BJ (cell line): ENCODE measurements around the gene RAB23. TPM values are rescaled to one million over a fixed set of nuclear protein-coding genes. Genes with fewer than 3 reads are reported as not detected.

Experiments used
- CTCF ChIA-PET: fragments of 350-600 bp; formaldehyde crosslinking; extraction: SDS; loops from one replicate; lab custom pipeline; 2021; ENCODE audit warnings: antibody characterized with exemption, inconsistent platforms; lab: Yijun Ruan, JAX
- POLR2A ChIA-PET: fragments of 300-600 bp; sonication (Branson Sonifier 250); formaldehyde crosslinking; extraction: SDS; loops from one replicate; lab custom pipeline; 2021; ENCODE audit warnings: antibody characterized with exemption; lab: Charles Lee
- DNase-seq: peaks from one replicate; pipeline ENCODE4 v3.0.0-alpha.2; 2011; ENCODE audit warnings: low read depth
- H3K27me3 ChIP-seq: 2 replicates; pipeline ENCODE4 v1.6.0; 2011; ENCODE audit warnings: low read length; ENCODE audit not compliant: control insufficient read depth, insufficient read depth
- H3K36me3 ChIP-seq: 2 replicates; pipeline ENCODE4 v1.5.1; 2011; ENCODE audit warnings: low read length; ENCODE audit not compliant: control insufficient read depth, insufficient read depth
- H3K4me3 ChIP-seq: 2 replicates; pipeline ENCODE4 v1.5.1; 2011; ENCODE audit warnings: low read depth, mild to moderate bottlenecking, control low read depth, low read length
- polyA plus RNA-seq: library from polyadenylated mRNA; depleted of rRNA; stranded (reverse); fragments of >200 nt; gene quantifications from 2 replicates; pipeline ENCODE4 v1.2.3, GENCODE V29; 2011
- TF ChIP-seq, protein P1 (sequence below): IDR thresholded peaks from 2 replicates; pipeline ENCODE4 v1.5.1; 2011; ENCODE audit warnings: low read depth, mild to moderate bottlenecking, control low read depth, inconsistent platforms, low read length, moderate library complexity; ENCODE audit not compliant: insufficient read depth

Gene RAB23
- polyA plus RNA-seq, 1 experiment: 20.6 TPM

DNA sequence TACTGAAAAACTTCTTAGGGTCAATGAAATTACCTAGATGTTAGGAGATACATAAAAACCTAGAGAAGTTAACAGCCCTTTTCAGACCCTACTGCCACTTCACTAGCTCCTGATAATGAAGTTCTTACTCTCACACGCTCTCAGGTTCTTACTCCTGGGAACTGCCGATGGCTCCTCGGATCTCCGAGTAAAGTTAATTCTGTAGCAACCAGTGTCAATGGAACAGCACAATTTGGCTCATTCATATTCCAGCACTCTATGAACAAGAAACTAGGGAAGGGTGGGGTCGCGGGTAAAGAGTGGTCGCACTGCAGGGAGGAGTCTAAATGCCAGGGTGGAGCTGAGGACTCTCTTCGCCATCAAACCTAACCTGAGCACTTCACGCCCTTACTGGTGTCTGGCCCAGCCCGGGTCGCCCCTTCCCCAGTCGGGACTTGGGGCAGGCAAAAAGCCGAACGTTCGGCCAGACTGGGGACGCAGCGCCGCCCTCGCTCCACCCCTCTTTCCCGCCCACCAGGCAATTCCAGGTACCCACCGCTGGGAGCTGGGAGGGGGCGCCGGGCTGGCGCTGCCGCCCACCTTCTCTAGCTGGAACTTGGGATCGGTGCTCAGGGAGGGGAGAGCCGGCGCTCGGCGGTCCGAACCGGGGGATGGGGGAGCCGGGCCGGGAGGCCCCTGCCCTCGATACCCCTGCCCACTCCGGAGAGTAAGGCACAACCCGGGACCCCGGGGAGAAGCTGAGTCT, 744 bp downstream of the RAB23 start:
- H3K4me3 ChIP-seq: peak overlapping the region; percentile 79
- ChIA-PET CTCF (interaction anchor here (1.0 to 2.5 kb wide), 7 partner anchors 9 to 95 kb away, joined by 3 to 14 read pairs (median 4); partner anchors contain the start of gene PRIM2), POLR2A (no interaction called here)
- H3K27me3 ChIP-seq: no peaks in the 10 kb centered on the region
- no peak for DNase-seq
- H3K36me3 ChIP-seq: no peaks in the 10 kb centered on the region
- TF ChIP-seq, protein P1, sequence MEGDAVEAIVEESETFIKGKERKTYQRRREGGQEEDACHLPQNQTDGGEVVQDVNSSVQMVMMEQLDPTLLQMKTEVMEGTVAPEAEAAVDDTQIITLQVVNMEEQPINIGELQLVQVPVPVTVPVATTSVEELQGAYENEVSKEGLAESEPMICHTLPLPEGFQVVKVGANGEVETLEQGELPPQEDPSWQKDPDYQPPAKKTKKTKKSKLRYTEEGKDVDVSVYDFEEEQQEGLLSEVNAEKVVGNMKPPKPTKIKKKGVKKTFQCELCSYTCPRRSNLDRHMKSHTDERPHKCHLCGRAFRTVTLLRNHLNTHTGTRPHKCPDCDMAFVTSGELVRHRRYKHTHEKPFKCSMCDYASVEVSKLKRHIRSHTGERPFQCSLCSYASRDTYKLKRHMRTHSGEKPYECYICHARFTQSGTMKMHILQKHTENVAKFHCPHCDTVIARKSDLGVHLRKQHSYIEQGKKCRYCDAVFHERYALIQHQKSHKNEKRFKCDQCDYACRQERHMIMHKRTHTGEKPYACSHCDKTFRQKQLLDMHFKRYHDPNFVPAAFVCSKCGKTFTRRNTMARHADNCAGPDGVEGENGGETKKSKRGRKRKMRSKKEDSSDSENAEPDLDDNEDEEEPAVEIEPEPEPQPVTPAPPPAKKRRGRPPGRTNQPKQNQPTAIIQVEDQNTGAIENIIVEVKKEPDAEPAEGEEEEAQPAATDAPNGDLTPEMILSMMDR: peak; percentile 54

DNA sequence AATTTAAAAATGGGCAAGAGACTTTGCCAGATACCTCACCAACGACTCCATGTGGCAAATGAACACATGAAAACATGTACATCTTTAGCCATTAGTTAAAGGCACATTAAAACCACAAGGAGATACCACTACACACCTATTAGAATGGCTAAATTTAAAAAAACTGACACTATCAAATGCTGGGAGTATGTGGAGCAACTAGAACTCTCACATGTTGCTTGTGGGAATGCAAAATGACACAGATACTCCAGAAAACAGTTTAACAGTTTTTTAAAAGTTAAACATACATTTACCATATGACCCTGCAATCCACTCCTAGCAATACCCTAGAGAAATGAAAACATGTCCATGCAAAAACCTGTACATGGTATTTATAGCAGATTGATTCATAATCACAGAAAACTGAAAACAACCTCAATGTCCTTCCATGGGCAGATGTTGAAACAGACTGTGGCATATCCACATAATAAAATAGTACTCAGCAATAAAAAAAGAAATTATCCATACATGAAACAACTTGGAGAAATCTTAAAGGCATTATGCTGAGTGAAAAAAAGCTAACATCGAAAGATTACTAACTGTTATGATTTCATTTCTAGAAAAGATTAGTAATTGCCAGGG, 1.9 kb downstream of the RAB23 start:
- DNase-seq: no peak
- Histone ChIP-seq H3K4me3 (peak overlapping the region; percentile 79), H3K27me3 (no peaks in the 10 kb centered on the region), H3K36me3 (no peaks in the 10 kb centered on the region)
- CTCF ChIA-PET: interaction anchor here (2.5 kb wide), 1 partner anchor 8 kb away, joined by 6 read pairs; no protein-coding TSS in a partner anchor
- TF ChIP-seq, protein P1: no peak
- POLR2A ChIA-PET: no interaction called here

DNA sequence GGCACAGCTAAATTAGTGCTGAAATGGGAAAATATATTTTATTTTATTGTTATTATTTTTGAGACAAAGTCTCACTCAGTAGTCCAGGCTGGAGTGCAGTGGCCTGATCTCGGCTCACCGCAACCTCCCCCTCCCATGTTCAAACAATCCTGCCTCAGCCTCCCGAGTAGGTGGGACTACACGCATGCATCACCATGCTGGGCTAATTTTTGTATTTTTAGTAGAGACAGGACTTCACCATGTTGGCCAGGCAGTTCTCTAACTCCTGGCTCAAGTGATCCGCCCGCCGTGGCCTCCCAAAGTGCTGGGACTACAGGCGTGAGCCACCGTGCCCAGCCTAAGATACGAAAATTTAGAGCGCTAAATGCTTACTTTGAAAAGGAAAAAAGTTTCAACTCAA, 4.8 kb downstream of the RAB23 start:
- no peak overlapping the region for H3K4me3 ChIP-seq
- TF ChIP-seq, protein P1: no peak
- no peaks in the 10 kb centered on the region for H3K36me3 ChIP-seq
- POLR2A ChIA-PET: no interaction called here
- CTCF ChIA-PET: no interaction called here
- no peak for DNase-seq
- H3K27me3 ChIP-seq: no peaks in the 10 kb centered on the region

DNA sequence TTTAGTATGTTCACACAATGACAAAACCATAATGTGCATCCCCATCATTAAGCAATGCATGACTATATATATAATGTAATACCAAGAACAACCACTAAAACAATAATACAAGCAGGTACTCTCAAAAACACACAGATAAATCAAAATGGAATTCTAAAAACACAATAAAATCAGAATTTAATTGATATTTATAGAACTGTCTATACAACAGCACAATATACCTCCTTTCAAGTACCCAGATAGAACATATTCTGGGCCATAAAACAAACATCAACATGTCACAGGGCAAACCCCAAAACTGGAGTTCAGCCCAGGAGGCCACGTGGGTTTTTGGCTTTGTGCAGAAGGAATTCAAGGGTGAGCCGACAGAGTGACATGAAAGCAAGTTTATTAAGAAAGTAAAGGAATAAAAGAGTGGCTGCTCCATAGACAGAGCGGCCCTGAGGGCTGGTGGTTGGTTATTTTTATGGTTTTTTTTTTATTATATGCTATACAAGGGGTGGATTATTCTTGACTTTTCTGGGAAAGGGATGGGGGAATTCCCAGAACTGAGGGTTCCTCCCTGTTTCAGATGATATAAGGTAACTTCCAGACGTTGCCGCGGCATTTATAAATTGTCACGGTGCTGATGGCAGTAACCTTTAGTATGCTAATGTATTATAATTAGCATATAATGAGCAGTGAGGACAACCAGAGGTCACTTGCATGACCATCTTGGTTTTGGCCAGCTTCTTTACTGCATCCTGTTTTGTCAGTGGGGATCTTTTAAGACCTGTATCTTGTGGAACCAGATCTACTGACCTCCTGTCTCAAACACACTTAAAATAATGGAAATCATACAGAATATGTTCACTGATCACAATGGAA, 5.6 kb downstream of the RAB23 start:
- Histone ChIP-seq H3K36me3 (no peaks in the 10 kb centered on the region), H3K4me3 (no peak overlapping the region), H3K27me3 (no peaks in the 10 kb centered on the region)
- POLR2A ChIA-PET: no interaction called here
- no peak for DNase-seq
- CTCF ChIA-PET: no interaction called here
- TF ChIP-seq, protein P1: peak; percentile 10; the same call in 1 of the 2 replicates
